ENCODE results near the gene DAPP1. TPM values are rescaled to one million over a fixed set of nuclear protein-coding genes. Genes with fewer than 3 reads are reported as not detected.

DAPP1 gene
- total and polyA plus RNA-seq, 2 of the 8 experiments (the other 6 are each of a cell fraction or from before 2014, with no cell fraction given), result not detected

GRCh38 chr4:99885687-99886086 lies 69.1 kb downstream of the DAPP1 start:
- Histone ChIP-seq H2BK12ac (ENCODE audit: low read depth, low read length) (no peak overlapping the region), H2AK5ac (ENCODE audit: low read depth, low read length) (no peak overlapping the region), H3K4me3 (ENCODE audit: extremely low read depth in 1 of 4, insufficient read depth in 2 of 4, low read depth in 3 of 4, low read length in 4 of 4) (no peak overlapping the region), H4K8ac (ENCODE audit: extremely low read depth, insufficient read depth, low read length) (no peak overlapping the region), H2BK5ac (ENCODE audit: low read depth, low read length) (no peak overlapping the region), H3K79me2 (ENCODE audit: control insufficient read depth in 1 of 2, insufficient read depth in 2 of 2, low read length in 2 of 2) (peaks cover 0 to 13% of the 10 kb centered on the region in 2 experiments; a peak in 2 of 4 replicates), H3K27ac (ENCODE audit: low read depth, low read length) (no peak overlapping the region), H4K20me1 (replicated peaks in 1 of 2; ENCODE audit: control insufficient read depth in 1 of 2, insufficient read depth in 2 of 2, low read length in 2 of 2) (peaks cover 2 to 4% of the 10 kb centered on the region in 2 experiments), H3K56ac (replicated peaks; ENCODE audit: insufficient read length, low read depth, low read length) (no peak overlapping the region), H2AFZ (ENCODE audit: low read length) (no peak overlapping the region), H3K9me3 (ENCODE audit: insufficient read depth in 2 of 2, low read depth in 1 of 2, low read length in 1 of 2) (no peaks in the 10 kb centered on the region), H3K9ac (replicated peaks in 1 of 4; ENCODE audit: extremely low read depth in 1 of 4, low read depth in 3 of 4, low read length in 3 of 4) (no peak overlapping the region), H2BK20ac (ENCODE audit: low read length) (no peak overlapping the region), H4K5ac (ENCODE audit: insufficient read length, low read depth, low read length) (no peak overlapping the region), H4K91ac (replicated peaks; ENCODE audit: insufficient read length, low read length) (no peak overlapping the region), H3K27me3 (replicated peaks in 1 of 4; ENCODE audit: control insufficient read depth in 3 of 4, extremely low read depth in 1 of 4, insufficient read depth in 3 of 4, low read length in 3 of 4) (no peaks in the 10 kb centered on the region), H3K4me2 (ENCODE audit: insufficient read depth in 1 of 2, low read depth in 2 of 2, low read length in 2 of 2) (no peak overlapping the region), H2BK120ac (replicated peaks; ENCODE audit: low read depth, low read length) (no peak overlapping the region), H3K4me1 (replicated peaks in 1 of 4; ENCODE audit: control insufficient read depth in 3 of 4, insufficient read depth in 4 of 4, low read length in 3 of 4) (no peaks in the 10 kb centered on the region), H3K79me1 (ENCODE audit: low read depth, low read length) (no peaks in the 10 kb centered on the region), H3K14ac (ENCODE audit: insufficient read length) (no peak overlapping the region), H3K4ac (replicated peaks; ENCODE audit: insufficient read length, low read depth, low read length) (no peak overlapping the region), H3K18ac (ENCODE audit: extremely low read depth, low read length) (no peak overlapping the region), H3K36me3 (ENCODE audit: control insufficient read depth in 2 of 4, insufficient read depth in 4 of 4, low read length in 3 of 4) (peaks cover 0 to 17% (median 2%) of the 10 kb centered on the region in 4 experiments; a peak in 4 of 8 replicates), H2BK15ac (ENCODE audit: low read length) (no peak overlapping the region), H3K23ac (ENCODE audit: insufficient read length) (no peak overlapping the region), H3K23me2 (ENCODE audit: low read depth, low read length) (no peaks in the 10 kb centered on the region)
- FAIRE-seq, result no peak
- ChIA-PET CTCF (ENCODE audit: partially characterized antibody) (interaction anchor here (1.0 to 2.7 kb wide), 4 partner anchors 34 to 77 kb away, joined by 3 to 13 read pairs (median 6); partner anchors contain the start of gene DNAJB14), POLR2A (ENCODE audit: partially characterized antibody) (no interaction called here)
- DNase-seq (ENCODE audit: low read depth in 1 of 2, low spot score in 2 of 2), result no peak
- TF ChIP-seq E2F6 (IDR thresholded peaks at IDR 0.05) (no peak), MAFK (IDR thresholded peaks at IDR 0.05; ENCODE audit: low read depth, low read length) (peak; percentile 30; the same call in 1 of the 2 replicates)

Measured in H1 (cell line).